Measurements from ENCODE around the gene NEUROD6. TPM values are rescaled to one million over a fixed set of nuclear protein-coding genes. Genes with fewer than 3 reads are reported as not detected.

Gene NEUROD6
- total RNA-seq, 1 experiment from 2014 or later: not detected

DNA sequence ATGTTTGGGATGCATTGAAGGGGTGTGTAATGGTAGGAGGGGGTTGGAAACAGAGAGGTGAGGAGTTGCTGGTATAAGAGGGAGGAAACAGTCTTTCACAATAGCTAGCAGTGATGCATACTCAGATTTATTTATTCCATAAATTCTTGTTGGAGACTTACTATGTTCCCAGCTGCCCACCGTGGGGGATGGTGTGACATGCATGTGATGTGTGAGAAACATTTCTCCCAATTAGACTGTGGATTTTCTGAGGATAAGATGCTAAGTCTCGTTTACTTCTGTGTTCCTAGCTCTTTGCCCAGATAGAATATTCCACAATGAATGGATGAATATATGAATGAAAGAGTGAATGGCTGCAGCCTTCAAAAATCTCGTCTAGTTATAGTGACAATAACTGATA is 23.0 kb upstream of the NEUROD6 start:
- H3K27me3 ChIP-seq (ENCODE audit: control insufficient read depth, insufficient read depth, low read length): 0 out of 2 replicates have a peak, but pooled peaks cover 4% of the 10 kb centered on the region
- ATAC-seq: no peak
- in situ Hi-C loops (cut with HindIII; ENCODE audit: low pct_unique_long_range_greater_than_20kb, low sequenced_read_pairs): no loop called here

DNA sequence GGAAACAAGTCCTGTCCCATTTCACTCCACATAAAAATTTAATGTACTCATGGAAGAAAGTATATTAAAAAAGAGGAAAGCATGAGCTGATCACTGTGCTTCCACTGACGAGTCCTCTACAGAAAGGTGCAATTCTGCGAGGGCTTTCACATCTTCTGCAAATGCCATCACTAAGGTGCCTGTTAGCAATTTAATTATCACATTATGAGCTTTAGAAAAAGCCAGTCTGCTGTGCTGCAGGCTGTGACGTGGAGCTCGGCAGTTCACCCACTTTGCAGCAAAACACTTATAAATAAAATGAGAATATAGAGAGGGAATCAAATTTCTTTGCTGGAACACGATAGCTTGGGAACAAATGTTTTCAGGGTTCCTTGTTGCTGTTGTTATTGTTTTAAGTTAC is 22.5 kb upstream of the NEUROD6 start:
- TF ChIP-seq POLR2AphosphoS5 (IDR thresholded peaks at IDR 0.05; ENCODE audit: low read depth, low read length) (no peak), TCF7L2 (IDR thresholded peaks at IDR 0.05; ENCODE audit: low read depth, low read length) (no peak), SIN3A (IDR thresholded peaks at IDR 0.05; ENCODE audit: borderline replicate concordance, insufficient read depth, low read depth, low read length) (no peak)
- TF ChIP-seq, protein P1, sequence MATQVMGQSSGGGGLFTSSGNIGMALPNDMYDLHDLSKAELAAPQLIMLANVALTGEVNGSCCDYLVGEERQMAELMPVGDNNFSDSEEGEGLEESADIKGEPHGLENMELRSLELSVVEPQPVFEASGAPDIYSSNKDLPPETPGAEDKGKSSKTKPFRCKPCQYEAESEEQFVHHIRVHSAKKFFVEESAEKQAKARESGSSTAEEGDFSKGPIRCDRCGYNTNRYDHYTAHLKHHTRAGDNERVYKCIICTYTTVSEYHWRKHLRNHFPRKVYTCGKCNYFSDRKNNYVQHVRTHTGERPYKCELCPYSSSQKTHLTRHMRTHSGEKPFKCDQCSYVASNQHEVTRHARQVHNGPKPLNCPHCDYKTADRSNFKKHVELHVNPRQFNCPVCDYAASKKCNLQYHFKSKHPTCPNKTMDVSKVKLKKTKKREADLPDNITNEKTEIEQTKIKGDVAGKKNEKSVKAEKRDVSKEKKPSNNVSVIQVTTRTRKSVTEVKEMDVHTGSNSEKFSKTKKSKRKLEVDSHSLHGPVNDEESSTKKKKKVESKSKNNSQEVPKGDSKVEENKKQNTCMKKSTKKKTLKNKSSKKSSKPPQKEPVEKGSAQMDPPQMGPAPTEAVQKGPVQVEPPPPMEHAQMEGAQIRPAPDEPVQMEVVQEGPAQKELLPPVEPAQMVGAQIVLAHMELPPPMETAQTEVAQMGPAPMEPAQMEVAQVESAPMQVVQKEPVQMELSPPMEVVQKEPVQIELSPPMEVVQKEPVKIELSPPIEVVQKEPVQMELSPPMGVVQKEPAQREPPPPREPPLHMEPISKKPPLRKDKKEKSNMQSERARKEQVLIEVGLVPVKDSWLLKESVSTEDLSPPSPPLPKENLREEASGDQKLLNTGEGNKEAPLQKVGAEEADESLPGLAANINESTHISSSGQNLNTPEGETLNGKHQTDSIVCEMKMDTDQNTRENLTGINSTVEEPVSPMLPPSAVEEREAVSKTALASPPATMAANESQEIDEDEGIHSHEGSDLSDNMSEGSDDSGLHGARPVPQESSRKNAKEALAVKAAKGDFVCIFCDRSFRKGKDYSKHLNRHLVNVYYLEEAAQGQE (IDR thresholded peaks at IDR 0.05; ENCODE audit: insufficient read depth in 1 of 2, low read depth in 2 of 2, low read length in 1 of 2): no peak
- TF ChIP-seq, protein P2, sequence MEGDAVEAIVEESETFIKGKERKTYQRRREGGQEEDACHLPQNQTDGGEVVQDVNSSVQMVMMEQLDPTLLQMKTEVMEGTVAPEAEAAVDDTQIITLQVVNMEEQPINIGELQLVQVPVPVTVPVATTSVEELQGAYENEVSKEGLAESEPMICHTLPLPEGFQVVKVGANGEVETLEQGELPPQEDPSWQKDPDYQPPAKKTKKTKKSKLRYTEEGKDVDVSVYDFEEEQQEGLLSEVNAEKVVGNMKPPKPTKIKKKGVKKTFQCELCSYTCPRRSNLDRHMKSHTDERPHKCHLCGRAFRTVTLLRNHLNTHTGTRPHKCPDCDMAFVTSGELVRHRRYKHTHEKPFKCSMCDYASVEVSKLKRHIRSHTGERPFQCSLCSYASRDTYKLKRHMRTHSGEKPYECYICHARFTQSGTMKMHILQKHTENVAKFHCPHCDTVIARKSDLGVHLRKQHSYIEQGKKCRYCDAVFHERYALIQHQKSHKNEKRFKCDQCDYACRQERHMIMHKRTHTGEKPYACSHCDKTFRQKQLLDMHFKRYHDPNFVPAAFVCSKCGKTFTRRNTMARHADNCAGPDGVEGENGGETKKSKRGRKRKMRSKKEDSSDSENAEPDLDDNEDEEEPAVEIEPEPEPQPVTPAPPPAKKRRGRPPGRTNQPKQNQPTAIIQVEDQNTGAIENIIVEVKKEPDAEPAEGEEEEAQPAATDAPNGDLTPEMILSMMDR (IDR thresholded peaks at IDR 0.05): no peak
- intact Hi-C loops (cut with micrococcal nuclease; ENCODE audit: unreplicated experiment) (no loop called here), in situ Hi-C loops (cut with HindIII; ENCODE audit: low pct_unique_long_range_greater_than_20kb, low sequenced_read_pairs) (no loop called here)
- Histone ChIP-seq H3K4me1 (ENCODE audit: control insufficient read depth, insufficient read depth, low read length) (no peaks in the 10 kb centered on the region), H3K4me3 (ENCODE audit: low read depth in 2 of 2, low read length in 2 of 2) (no peak overlapping the region), H3K27me3 (ENCODE audit: control insufficient read depth, insufficient read depth, low read length) (0 out of 2 replicates have a peak, but pooled peaks cover 4% of the 10 kb centered on the region), H3K27ac (ENCODE audit: low read length) (no peak overlapping the region), H3K9me3 (ENCODE audit: control insufficient read depth, insufficient read depth, low read depth, low read length) (no peaks in the 10 kb centered on the region), H3K36me3 (ENCODE audit: control insufficient read depth, insufficient read depth, low read length) (no peaks in the 10 kb centered on the region)
- ChIA-PET CTCF (no interaction called here), POLR2A (no interaction called here)
- DNase-seq (ENCODE audit: low read depth, low spot score): no peak
- no TSS peak for BruUV-seq (replicated peaks)
- no peak for ATAC-seq

More for the DNA sequence above, 23.0 kb upstream of the NEUROD6 start:
- no peak for DNase-seq (ENCODE audit: low read depth, low spot score)
- Histone ChIP-seq H3K36me3 (ENCODE audit: control insufficient read depth, insufficient read depth, low read length) (no peaks in the 10 kb centered on the region), H3K4me1 (ENCODE audit: control insufficient read depth, insufficient read depth, low read length) (no peaks in the 10 kb centered on the region), H3K4me3 (ENCODE audit: low read depth in 2 of 2, low read length in 2 of 2) (no peak overlapping the region), H3K9me3 (ENCODE audit: control insufficient read depth, insufficient read depth, low read depth, low read length) (no peaks in the 10 kb centered on the region), H3K27ac (ENCODE audit: low read length) (no peak overlapping the region)
- CTCF ChIA-PET: no interaction called here
- intact Hi-C loops (cut with micrococcal nuclease; ENCODE audit: unreplicated experiment): no loop called here
- BruUV-seq (replicated peaks): no TSS peak
- TF ChIP-seq TCF7L2 (IDR thresholded peaks at IDR 0.05; ENCODE audit: low read depth, low read length) (no peak), SIN3A (IDR thresholded peaks at IDR 0.05; ENCODE audit: borderline replicate concordance, insufficient read depth, low read depth, low read length) (no peak), POLR2AphosphoS5 (IDR thresholded peaks at IDR 0.05; ENCODE audit: low read depth, low read length) (no peak)
- TF ChIP-seq, protein P1 (IDR thresholded peaks at IDR 0.05; ENCODE audit: insufficient read depth in 1 of 2, low read depth in 2 of 2, low read length in 1 of 2): no peak
- TF ChIP-seq, protein P2 (IDR thresholded peaks at IDR 0.05): no peak
- POLR2A ChIA-PET: no interaction called here

Measured in Panc1 (cell line).